Choroid plexus epithelial cell (primary cell): Measurements from ENCODE around the gene AP5Z1.

Experiments
- DNase-seq: peaks from one replicate; pipeline ENCODE4 v3.0.0-alpha.2; 2010; ENCODE audit warnings: low read depth
- H3K4me3 ChIP-seq: 2 replicates; pipeline ENCODE4 v1.5.1; 2011; ENCODE audit warnings: low read depth, mild to moderate bottlenecking, control low read depth, low read length, moderate library complexity
- TF ChIP-seq, protein P1 (sequence below): conservative IDR thresholded peaks from 2 replicates; pipeline ENCODE4 v1.5.1; 2011; ENCODE audit warnings: low read depth, mild to moderate bottlenecking, control low read depth, inconsistent platforms, low read length, moderate library complexity

AP5Z1 gene

DNA sequence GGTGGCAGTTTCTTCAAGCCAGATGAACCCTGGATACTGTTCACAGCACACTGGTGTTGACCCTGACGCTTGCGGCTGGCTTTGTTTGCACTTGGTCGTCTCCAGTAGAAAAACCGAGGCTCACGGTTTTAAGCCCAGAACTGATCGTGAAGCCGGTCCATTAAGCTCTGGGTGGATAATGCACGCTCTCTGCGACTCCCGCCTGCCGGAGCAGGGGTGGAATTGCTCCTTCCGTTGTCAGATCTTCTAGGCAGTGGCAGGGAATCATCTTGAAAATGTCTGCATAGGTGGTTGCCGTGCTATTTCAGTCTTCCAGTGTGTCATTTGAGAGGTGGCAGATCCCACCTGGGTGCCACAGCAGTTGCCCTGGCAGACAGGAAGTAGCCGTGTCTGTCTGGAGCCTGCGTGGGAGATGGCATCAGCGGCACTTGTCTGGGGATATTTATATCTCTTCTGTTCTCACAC, 35.9 kb upstream of the AP5Z1 start:
- peak; percentile 76 for DNase-seq
- peak overlapping the region; percentile 15 for H3K4me3 ChIP-seq
- TF ChIP-seq, protein P1, sequence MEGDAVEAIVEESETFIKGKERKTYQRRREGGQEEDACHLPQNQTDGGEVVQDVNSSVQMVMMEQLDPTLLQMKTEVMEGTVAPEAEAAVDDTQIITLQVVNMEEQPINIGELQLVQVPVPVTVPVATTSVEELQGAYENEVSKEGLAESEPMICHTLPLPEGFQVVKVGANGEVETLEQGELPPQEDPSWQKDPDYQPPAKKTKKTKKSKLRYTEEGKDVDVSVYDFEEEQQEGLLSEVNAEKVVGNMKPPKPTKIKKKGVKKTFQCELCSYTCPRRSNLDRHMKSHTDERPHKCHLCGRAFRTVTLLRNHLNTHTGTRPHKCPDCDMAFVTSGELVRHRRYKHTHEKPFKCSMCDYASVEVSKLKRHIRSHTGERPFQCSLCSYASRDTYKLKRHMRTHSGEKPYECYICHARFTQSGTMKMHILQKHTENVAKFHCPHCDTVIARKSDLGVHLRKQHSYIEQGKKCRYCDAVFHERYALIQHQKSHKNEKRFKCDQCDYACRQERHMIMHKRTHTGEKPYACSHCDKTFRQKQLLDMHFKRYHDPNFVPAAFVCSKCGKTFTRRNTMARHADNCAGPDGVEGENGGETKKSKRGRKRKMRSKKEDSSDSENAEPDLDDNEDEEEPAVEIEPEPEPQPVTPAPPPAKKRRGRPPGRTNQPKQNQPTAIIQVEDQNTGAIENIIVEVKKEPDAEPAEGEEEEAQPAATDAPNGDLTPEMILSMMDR = peak; percentile 69

DNA sequence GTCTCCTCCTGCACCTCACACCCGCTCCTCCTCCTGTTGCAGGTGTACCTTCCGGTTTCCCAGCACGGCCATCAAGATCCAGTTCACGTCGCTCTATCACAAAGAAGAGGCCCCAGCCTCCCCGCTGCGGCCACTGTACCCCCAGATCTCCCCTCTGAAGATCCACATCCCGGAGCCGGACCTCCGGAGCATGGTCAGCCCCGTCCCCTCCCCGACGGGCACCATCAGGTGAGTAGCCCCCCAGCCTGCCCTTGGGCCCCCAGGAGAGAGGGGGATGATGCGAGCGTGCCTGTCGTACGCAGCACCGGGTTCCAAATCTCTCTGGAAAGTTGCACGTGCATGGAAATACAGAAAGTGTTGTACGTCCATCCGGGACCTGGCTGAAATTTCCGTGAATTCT, 34.6 kb upstream of the AP5Z1 start:
- TF ChIP-seq, protein P1 = no peak
- no peak overlapping the region for H3K4me3 ChIP-seq
- DNase-seq = no peak

DNA sequence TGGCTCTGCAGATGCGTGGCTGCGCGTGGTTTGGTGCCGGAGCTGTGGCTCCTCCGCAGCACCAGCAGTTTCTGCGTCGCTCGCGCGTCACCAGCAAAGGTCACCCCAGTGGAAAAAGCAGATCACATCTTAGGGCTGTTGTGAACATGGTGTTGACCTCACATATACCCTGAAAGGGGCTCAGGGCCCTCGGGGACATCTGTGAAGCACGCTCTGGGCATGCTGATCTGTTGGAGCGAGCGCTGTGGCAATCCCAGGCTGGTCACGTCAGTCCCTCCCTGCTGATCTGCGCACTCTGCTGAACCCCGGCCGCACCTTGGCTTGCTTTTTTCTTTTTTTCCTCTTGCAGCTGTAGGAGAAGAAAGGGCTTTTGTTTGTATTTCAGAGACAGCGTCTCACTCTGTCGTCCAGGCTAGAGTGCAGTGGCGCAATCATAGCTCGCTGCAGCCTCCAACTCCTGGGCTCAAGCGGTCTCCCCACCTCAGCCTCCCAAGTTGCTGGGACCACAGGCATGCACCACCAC, 33.3 kb upstream of the AP5Z1 start:
- H3K4me3 ChIP-seq = no peak overlapping the region
- DNase-seq = no peak
- TF ChIP-seq, protein P1 = no peak

DNA sequence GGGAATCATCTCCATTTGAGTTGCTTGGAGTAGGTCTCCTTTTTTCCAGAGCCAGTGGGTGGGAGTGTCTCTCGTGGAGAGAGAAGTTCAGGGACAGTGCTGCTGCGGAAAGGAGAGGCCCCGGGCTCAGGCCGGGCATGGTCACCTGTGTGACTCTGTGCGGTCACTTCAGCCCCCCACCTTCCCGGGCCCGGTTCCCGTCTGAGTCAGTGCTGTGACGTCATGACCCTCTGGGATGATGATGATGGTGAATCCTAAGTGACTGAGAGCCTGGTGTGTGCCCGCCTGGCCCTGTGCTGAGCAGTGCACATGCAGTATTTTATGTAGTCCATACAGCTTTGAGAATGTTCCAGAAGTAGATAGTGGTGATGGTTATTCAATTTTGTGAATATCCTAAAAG, 32.6 kb upstream of the AP5Z1 start:
- TF ChIP-seq, protein P1 = no peak
- no peak overlapping the region for H3K4me3 ChIP-seq
- DNase-seq = no peak

DNA sequence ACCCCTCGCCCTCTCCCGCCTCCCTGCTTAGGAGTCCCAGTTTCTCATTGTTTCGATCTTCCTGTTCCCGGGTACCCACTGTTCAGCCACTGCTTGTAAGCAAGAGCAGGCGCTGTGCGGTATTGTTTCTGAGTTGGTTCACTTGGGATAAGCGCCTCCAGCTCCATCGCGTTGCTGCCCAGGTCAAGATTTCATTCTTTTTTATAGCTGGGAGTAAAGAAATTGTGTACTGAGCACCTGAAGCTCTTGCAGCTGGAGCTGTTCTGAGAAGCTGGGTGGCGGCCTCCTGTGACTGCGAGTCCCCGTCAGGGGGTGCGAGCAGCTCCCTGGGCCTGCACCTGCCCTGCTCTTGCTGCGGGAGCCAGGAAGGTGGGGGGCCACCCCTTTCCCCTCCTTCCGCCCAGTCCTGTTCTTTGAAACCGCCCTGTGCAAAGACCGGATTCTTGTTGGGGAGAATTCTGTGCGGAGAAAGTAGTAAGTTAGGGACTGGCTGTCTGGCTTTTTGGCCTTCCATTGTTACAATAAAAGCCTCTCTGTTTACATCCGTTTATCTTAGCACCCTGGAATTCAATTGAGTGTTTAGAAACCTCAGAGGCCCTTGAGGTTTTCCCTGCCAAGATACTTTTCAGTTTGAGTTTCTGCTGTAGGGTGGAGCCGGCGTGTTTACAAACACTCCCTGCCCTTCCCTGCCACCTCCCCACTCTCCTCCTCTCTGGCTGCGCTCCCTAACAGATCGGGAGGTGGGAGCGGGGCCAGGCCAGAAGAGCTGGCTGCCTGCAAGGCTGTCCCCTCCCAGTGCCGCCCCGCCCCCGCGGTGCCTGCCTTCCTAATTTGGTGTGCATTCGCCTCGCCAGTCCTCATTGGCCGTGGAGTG, 30.8 kb upstream of the AP5Z1 start:
- peak; percentile 99 for DNase-seq
- TF ChIP-seq, protein P1 = no peak
- H3K4me3 ChIP-seq = peak overlapping the region; percentile 32

DNA sequence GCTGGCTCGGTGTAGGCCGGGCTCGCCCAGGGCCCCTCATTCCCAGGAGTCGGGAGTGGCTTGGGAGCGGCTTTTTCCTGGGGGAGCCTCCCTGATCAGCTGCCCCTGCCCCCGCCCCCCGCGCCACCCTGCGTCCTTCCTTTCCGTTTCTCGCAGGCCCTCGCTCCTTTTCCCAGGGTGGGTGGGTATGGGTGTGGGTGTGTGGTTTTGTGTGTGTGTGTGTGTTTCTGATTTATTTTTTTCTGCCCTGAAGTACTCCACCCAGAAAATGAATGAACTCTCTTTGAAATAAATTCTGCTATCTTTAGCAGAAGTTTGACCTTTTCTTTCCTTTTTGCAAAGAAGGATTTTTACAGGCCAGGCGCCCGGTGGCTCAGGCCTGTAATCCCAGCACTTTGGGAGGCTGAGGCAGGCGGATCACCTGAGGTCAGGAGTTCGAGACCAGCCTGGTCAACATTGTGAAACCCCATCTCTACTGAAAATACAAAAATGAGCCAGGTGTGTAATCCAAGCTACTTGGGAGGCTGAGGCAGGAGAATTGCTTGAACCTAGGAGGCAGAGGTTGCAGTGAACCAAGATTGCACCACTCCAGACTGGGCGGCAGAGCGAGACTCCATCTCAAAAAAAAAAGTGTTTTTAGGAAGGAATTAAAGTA, 30.0 kb upstream of the AP5Z1 start:
- TF ChIP-seq, protein P1 = no peak
- peak overlapping the region; percentile 24 for H3K4me3 ChIP-seq
- DNase-seq = no peak
